NB4 (cell line): ENCODE data around the gene PLA2G2D.

Experiments used
- CTCF ChIP-seq: IDR thresholded peaks from one replicate; pipeline ENCODE4 v1.5.1; 2012; ENCODE audit warnings: low read depth, low read length
- MAX ChIP-seq: IDR thresholded peaks from 2 replicates; pipeline ENCODE4 v1.6.1; 2011; ENCODE audit warnings: low read depth, low read length
- MYC ChIP-seq: IDR thresholded peaks from 2 replicates; pipeline ENCODE4 v1.6.1; 2011; ENCODE audit warnings: low read depth, low read length

GRCh38 chr1:20150969-20151368 lies 31.6 kb upstream of the PLA2G2D start:
- TF ChIP-seq CTCF (no peak), MAX (no peak), MYC (no peak)
